ENCODE measurements around the gene SHISA6.

- no peak for TF ChIP-seq OSR1 (CRISPR knock-in tag; IDR thresholded peaks at IDR 0.05)
- no peak for TF ChIP-seq PATZ1 (CRISPR knock-in tag; IDR thresholded peaks at IDR 0.05; ENCODE audit: borderline replicate concordance)
- no peak for TF ChIP-seq TOX (CRISPR knock-in tag; IDR thresholded peaks at IDR 0.05; ENCODE audit: borderline replicate concordance)
- no peak for TF ChIP-seq ZNF8 (CRISPR knock-in tag; IDR thresholded peaks at IDR 0.05)
- TF ChIP-seq, protein P1, sequence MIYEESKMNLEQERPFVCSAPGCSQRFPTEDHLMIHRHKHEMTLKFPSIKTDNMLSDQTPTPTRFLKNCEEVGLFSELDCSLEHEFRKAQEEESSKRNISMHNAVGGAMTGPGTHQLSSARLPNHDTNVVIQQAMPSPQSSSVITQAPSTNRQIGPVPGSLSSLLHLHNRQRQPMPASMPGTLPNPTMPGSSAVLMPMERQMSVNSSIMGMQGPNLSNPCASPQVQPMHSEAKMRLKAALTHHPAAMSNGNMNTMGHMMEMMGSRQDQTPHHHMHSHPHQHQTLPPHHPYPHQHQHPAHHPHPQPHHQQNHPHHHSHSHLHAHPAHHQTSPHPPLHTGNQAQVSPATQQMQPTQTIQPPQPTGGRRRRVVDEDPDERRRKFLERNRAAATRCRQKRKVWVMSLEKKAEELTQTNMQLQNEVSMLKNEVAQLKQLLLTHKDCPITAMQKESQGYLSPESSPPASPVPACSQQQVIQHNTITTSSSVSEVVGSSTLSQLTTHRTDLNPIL (CRISPR knock-in tag; IDR thresholded peaks at IDR 0.05; ENCODE audit: low read depth) = no peak
- no peak for TF ChIP-seq SNAI2 (CRISPR knock-in tag; IDR thresholded peaks at IDR 0.05)
- TF ChIP-seq ZNF70 (CRISPR knock-in tag; IDR thresholded peaks at IDR 0.05) = no peak
- TF ChIP-seq ZNF565 (CRISPR knock-in tag; conservative IDR thresholded peaks at IDR 0.05; ENCODE audit: low read depth) = no peak
- TF ChIP-seq ZFP3 (CRISPR knock-in tag; IDR thresholded peaks at IDR 0.05) = no peak
- no peak for TF ChIP-seq RARB (CRISPR knock-in tag; IDR thresholded peaks at IDR 0.05)
Observed at GRCh38 chr17:11383157-11383556, 142.1 kb downstream of the SHISA6 start.

Data from SK-N-SH treated with all-trans-retinoic acid at 6 μM for 48 hours (cell line).